OCI-LY3 (cell line): ENCODE measurements around the gene SERPINA12.

ENCODE experiments used
- H2AFZ ChIP-seq: fragments of 200-600, 300-600 bp; shearing (Covaris generic); 2 replicates; pipeline ENCODE4 v1.6.0; 2014; ENCODE audit warnings: antibody characterized with exemption, low read depth, low read length
- H3K27ac ChIP-seq: fragments of 200-600, 300-600 bp; sonication (generic); 2 replicates; pipeline ENCODE4 v1.5.1; 2014; ENCODE audit warnings: mild to moderate bottlenecking, low read length, moderate library complexity, mixed read lengths
- H3K27me3 ChIP-seq: fragments of 200-600, 300-600 bp; sonication (generic); 2 replicates; pipeline ENCODE4 v1.6.1; 2014; ENCODE audit warnings: low read depth, low read length, mixed read lengths
- H3K36me3 ChIP-seq: fragments of 200-600, 300-600 bp; sonication (generic); replicated peaks from 2 replicates; pipeline ENCODE3; 2014; ENCODE audit warnings: low read depth, low read length, mixed read lengths
- H3K4me1 ChIP-seq: fragments of 300-600, 200-600 bp; sonication (generic); 2 replicates; pipeline ENCODE4 v1.6.1; 2014; ENCODE audit warnings: low read length, mixed read lengths
- H3K4me2 ChIP-seq: fragments of 200-600, 300-600 bp; sonication (generic); 2 replicates; pipeline ENCODE4 v1.6.1; 2014; ENCODE audit warnings: low read length, mixed read lengths
- H3K4me3 ChIP-seq: fragments of 300-600, 200-600 bp; sonication (generic); 2 replicates; pipeline ENCODE4 v1.5.1; 2014; ENCODE audit warnings: antibody characterized with exemption, mild to moderate bottlenecking, low read length, moderate library complexity
- H3K79me2 ChIP-seq: fragments of 300-600, 200-600 bp; shearing (Covaris generic); 2 replicates; pipeline ENCODE4 v1.6.1; 2014; ENCODE audit warnings: mild to moderate bottlenecking, low read length, mixed read lengths
- H3K9ac ChIP-seq: fragments of 300-600, 200-600 bp; shearing (Covaris generic); 2 replicates; pipeline ENCODE4 v1.6.0; 2014; ENCODE audit warnings: mild to moderate bottlenecking, low read length, moderate library complexity
- H3K9me3 ChIP-seq: fragments of 200-600, 300-600 bp; shearing (Covaris generic); 2 replicates; pipeline ENCODE4 v1.6.1; 2014; ENCODE audit warnings: low read length, mixed read lengths; ENCODE audit not compliant: insufficient read depth
- H4K20me1 ChIP-seq: fragments of 200-600, 300-600 bp; sonication (generic); 2 replicates; pipeline ENCODE4 v1.6.1; 2016; ENCODE audit warnings: low read length, mixed read lengths; ENCODE audit not compliant: insufficient read depth
- CTCF ChIP-seq: fragments of 200-600, 300-600 bp; sonication (generic); IDR thresholded peaks from 2 replicates; pipeline ENCODE4 v1.5.1; 2014; ENCODE audit warnings: antibody characterized with exemption, low read length, low read depth
- EZH2phosphoT487 ChIP-seq: fragments of 200-600 bp; shearing (Covaris generic); IDR thresholded peaks from 2 replicates; pipeline ENCODE4 v1.6.1; 2018; ENCODE audit warnings: antibody characterized with exemption, mixed run types, low read depth

The SERPINA12 gene

GRCh38 chr14:94547151-94547680 is 37.9 kb upstream of the SERPINA12 start:
- TF ChIP-seq CTCF (no peak), EZH2phosphoT487 (no peak)
- no peaks in the 10 kb centered on the region for H3K36me3 ChIP-seq
- H3K4me1 ChIP-seq, result peaks cover 4% of the 10 kb centered on the region
- H3K4me2 ChIP-seq, result no peak overlapping the region
- no peak overlapping the region for H3K9ac ChIP-seq
- H2AFZ ChIP-seq, result no peak overlapping the region
- no peaks in the 10 kb centered on the region for H3K9me3 ChIP-seq
- no peaks in the 10 kb centered on the region for H3K79me2 ChIP-seq
- peaks cover 7% of the 10 kb centered on the region; the same call in 1 of the 2 replicates for H3K27me3 ChIP-seq
- no peak overlapping the region for H3K27ac ChIP-seq
- no peak overlapping the region for H3K4me3 ChIP-seq
- H4K20me1 ChIP-seq, result no peaks in the 10 kb centered on the region

- H2AFZ ChIP-seq, result no peak overlapping the region
- H3K36me3 ChIP-seq, result no peaks in the 10 kb centered on the region
- H4K20me1 ChIP-seq, result no peaks in the 10 kb centered on the region
- H3K4me2 ChIP-seq, result no peak overlapping the region
- H3K79me2 ChIP-seq, result no peaks in the 10 kb centered on the region
- H3K27ac ChIP-seq, result no peak overlapping the region
- H3K4me1 ChIP-seq, result peaks cover 8% of the 10 kb centered on the region
- TF ChIP-seq CTCF, result no peak
- no peak for TF ChIP-seq EZH2phosphoT487
- H3K9ac ChIP-seq, result no peak overlapping the region
- H3K4me3 ChIP-seq, result no peak overlapping the region
- H3K9me3 ChIP-seq, result no peaks in the 10 kb centered on the region
- no peaks in the 10 kb centered on the region for H3K27me3 ChIP-seq
These were observed 36.0 kb upstream of the SERPINA12 start for GRCh38 chr14:94545131-94545841.

- H4K20me1 ChIP-seq, result no peaks in the 10 kb centered on the region
- H3K4me2 ChIP-seq, result no peak overlapping the region
- H3K36me3 ChIP-seq, result no peaks in the 10 kb centered on the region
- H3K79me2 ChIP-seq, result no peaks in the 10 kb centered on the region
- no peaks in the 10 kb centered on the region for H3K9me3 ChIP-seq
- peaks cover 8% of the 10 kb centered on the region for H3K4me1 ChIP-seq
- H3K4me3 ChIP-seq, result no peak overlapping the region
- H3K27me3 ChIP-seq, result no peaks in the 10 kb centered on the region
- no peak overlapping the region for H3K9ac ChIP-seq
- no peak overlapping the region for H3K27ac ChIP-seq
- H2AFZ ChIP-seq, result no peak overlapping the region
- TF ChIP-seq EZH2phosphoT487 (no peak), CTCF (no peak)
These were observed 35.5 kb upstream of the SERPINA12 start for GRCh38 chr14:94544726-94545125.

- no peaks in the 10 kb centered on the region for H4K20me1 ChIP-seq
- no peak overlapping the region for H3K9ac ChIP-seq
- no peak overlapping the region for H3K4me2 ChIP-seq
- H3K4me3 ChIP-seq, result no peak overlapping the region
- no peaks in the 10 kb centered on the region for H3K79me2 ChIP-seq
- no peaks in the 10 kb centered on the region for H3K36me3 ChIP-seq
- peaks cover 11% of the 10 kb centered on the region for H3K27me3 ChIP-seq
- H3K4me1 ChIP-seq, result peaks cover 8% of the 10 kb centered on the region
- no peaks in the 10 kb centered on the region for H3K9me3 ChIP-seq
- TF ChIP-seq CTCF (no peak), EZH2phosphoT487 (no peak)
- no peak overlapping the region for H2AFZ ChIP-seq
- no peak overlapping the region for H3K27ac ChIP-seq
These were observed 34.3 kb upstream of the SERPINA12 start for GRCh38 chr14:94543449-94544124.
